GM19351 (cell line): ENCODE results near the gene NDUFAF5.

Source experiments
- ATAC-seq: cut with Tn5 transposase; IDR thresholded peaks from one replicate; pipeline ENCODE4 v1.9.1; 2021; ENCODE audit warnings: mild to moderate bottlenecking, moderate library complexity; ENCODE audit not compliant: unreplicated experiment

The NDUFAF5 gene

DNA sequence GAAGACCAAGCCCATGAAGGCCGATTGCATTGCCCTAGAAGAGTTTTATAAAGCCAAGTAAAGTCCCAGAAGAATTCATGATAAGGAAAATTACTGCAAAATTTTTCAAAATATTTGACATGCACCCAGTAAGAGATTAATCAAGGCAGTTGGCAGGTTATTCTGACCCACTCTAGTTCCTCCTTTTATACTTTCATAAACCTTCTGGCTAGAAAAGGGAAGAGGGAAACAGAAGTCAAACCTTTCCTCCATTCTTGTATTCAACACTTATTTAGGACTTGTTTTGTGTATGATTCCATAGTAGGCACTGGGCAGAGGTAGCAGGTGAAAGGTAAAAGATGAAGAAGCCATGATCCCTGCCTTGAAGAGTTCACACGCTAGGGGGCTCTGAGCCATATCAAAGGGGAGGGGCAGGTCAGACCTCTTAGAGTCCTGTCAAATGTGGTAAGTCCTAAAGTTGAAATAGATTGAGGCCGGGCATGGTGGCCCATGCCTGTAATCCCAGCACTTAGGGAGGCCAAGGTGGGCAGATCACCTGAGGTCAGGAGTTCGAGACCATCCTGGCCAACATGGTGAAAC, 85.4 kb downstream of the NDUFAF5 start:
- peak; percentile 59 for ATAC-seq
